ENCODE measurements around the gene RBM5.

Gene RBM5

DNA sequence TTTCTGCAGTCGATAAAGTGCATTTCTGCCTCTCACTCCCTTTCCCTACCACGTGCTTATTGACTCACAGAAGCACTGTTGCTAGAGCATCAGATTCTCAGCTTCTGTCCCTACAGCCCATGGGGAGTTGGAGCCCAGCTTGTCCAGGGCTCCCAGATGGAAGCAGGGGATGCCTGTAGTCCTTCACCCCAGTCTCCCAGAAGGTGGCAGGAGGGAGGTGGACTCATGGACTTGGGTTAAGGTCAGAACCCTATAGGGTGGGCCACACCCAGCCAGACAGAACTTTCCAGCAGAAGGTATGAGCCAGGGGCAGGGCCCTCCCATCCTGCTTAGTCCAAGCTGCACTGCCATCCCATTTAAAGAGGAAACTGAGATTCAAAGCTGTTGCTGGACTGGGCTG is 33.4 kb downstream of the RBM5 start:
- DNase-seq, result no peak

DNA sequence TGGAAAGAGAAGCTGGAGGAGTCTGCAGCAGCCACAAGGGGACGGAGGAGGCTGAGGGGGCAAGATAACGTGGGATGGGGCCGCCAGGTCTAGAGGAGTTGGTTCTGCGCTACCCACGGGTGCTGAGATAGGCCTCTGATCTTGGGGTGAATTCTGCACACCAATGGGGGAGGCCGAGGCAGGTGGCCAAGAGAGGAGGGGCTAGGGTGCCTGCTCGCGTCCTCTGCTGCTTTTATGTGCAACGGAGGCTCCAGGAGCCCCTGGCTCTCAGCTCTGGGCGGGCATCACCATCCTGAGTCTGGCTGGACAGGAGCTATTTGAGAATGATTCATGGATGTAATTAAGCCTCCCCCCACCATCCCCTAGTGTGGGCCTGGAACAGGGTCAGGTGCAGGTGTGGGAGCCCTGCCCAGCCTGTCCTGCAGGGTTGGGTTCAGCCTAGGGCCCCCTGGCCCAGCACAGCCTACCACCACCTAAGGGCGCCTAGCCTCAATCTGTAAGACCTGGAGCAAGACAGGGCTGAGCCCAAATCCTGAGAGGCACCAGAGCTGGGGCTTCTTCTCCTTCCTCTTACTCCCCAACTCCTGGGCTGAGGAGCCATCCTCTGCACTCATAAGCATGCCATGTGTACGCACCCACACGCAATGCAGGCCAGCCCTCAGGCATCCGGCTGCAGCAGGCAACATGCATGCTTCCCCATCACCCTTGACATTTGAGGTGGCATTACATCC is 34.1 kb downstream of the RBM5 start:
- no peak for DNase-seq

DNA sequence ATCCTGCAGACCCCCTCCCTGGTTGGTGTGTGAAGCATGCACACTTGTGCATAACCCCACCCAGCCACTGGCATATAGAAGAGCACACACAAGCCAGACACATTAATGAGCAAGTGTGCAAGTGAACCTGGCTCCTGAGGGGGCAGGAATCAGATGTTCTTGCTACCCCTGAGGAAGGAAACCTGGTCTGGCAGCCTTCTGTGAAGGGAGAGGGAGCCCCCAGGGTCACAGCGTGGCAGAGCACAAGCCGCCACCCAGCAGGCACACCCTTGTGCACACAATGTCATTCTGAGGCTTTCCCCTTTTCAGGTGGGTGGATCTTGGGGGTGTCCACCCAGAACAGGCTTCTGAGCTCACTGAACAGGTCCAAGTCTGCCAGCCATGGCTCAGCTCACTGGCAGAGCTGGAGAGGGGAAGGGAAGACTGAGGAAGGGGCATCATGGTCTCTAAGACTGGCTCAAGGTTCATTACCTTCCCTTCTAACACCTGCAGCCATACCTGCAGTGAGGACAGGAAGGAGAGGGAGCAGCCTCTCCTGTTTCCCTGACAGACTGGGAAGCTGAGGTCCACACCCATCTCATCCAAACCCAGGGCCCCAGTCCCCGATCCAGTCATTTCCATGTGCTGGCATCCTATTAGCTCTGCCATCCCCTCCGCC is 34.8 kb downstream of the RBM5 start:
- no peak for DNase-seq

DNA sequence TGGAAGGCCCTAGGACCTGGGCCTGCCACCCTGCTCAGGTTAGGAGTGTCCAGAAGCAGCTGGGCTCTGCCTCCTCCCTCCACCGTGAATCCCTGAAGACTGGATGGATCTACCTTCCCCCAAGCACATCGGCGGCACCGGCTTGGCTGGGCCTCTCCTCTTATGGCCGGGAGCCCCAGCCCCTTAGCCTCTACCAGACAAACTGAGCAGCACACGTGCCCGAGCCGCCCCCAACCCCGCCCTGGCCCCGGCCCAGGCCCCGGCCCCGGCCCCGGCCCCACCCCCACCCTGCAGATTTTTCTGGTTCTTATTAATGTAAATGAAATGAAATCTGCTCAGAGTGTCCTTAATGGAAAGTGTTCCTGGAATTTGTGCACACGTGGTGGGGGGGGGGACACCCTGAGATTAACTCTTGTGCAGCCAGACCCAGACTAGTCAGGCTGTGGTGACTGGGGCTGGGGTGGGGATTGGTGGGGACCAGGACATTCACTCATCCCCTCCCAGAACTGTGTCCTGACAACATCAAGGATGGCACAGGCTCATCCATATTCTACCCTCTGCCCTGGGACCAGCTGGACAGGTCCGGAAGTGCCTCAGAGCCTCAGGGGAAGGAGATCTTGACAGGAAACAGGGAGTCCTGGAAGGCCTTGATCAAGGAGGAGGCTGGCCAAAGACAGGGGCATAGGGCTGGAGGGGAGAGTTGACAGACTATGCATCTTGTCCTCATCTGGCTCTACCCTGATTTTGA is 35.5 kb downstream of the RBM5 start:
- no peak for DNase-seq

DNA sequence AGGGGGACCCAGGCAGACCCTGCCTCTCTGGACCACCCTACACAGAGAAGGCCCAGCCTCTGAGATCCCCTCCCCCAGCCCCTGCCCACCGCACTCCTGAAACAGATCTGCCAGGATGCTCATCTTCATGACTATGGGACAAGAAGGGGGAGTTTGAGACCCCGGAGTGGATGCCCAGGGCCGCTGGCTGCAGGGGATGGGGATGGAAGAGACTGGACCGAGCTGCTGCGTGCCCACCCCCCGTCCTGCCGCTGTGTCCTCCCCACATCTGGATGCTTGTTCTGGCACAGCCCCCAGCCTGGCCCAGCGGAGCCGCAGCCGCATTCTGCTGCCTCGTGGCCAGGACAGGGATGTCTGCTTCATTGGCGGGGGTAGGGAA is 36.1 kb downstream of the RBM5 start:
- no peak for DNase-seq

DNA sequence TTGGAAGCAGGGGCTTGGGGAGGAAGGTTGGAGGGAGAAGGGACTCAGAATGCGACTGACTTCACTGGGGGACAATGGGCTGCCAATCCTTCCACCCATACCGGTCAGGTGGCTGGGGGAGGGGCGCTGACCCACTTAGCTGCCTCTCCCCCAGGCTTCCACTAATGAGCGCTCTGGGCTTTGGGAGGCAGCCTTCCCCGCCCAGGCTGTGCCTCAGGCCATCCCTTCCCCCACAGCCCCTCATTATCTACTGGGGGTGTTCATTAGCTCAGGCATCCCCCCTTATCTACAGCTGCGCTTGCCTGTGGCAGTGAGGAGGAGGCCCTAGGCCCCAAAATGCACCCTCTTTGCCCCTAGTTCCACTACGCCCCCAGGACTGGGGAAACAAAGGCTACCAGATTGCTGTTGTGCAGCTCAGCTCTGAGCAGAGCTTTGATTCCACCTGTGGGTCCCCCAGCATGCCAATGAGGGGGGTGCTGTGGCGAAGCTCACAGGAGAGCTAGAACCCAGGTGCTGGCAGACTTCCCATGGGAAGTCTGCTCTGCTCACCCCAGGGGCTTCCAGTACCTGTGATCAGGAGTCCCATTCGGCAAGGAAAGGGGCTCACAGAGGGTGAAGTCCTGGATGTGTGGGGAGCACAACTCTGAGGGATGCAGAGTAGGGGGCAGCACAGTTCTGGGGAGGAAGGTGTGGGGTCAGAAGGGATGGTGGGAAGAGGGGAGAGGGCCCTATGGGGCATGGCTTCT is 37.0 kb downstream of the RBM5 start:
- DNase-seq, result no peak

DNA sequence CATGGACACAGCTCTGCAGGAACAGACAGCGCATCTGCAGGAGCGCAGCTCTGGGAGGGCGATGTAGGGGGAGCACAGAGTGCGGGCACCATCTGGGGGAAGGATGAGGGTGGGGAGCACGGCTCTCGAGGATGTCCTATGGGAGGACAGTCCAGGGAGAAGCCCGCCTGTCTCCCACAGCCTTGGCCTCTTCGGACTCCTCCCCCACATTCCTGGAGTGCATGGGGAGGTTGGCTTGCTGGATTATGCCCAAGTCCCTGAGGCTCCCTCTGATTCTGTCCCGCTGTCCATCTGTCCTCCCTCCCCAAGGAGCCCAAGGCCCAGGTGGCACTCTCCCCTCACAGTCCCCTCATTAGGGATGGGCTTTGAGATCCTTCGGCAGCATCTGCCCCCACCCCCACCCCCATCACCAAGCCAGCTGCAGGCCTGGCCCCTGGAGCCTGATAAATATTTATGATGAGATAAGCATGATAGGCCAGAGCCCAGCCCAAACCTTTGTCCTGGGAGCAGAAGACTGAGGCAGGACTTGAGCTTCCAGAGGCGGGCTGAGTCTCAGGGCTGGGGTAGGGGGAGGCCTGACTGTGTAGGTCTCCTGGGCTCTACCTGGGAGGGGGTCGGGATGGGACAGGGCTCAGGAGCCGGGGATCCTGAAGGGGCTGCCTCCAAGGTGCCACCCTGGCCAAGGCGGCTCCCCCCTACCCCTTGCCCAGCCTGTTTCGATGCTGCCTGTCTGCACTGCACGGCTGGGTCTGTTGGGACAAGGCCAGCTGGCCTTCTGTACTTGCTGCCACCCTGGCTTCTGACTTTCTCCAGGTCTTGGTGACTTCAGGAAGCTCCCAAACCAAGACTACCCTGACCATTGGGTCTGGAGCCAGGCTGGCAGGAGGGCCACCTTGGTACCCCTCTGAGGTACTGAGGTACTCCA is 37.8 kb downstream of the RBM5 start:
- no peak for DNase-seq

DNA sequence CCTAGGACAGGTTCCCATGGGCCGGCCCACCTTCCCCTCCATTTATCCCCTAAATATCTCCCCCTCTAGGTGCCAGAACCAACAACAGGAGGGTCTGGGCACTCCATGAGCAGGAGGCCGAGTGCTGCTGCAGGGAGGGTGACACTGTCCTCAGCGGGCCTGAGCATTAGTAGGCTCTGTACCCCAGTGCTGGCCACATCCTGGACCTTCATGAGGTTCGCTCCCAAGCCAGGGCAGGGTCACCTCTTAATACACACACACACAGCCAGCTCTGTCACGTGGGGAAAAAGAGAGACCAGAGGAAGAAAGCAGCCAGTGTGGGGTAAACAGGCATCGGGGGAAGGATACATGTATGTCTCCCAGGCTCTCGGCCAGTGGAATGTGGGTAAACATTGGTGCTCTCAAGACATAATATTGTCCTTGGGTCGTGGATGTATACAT is 38.6 kb downstream of the RBM5 start:
- no peak for DNase-seq

DNA sequence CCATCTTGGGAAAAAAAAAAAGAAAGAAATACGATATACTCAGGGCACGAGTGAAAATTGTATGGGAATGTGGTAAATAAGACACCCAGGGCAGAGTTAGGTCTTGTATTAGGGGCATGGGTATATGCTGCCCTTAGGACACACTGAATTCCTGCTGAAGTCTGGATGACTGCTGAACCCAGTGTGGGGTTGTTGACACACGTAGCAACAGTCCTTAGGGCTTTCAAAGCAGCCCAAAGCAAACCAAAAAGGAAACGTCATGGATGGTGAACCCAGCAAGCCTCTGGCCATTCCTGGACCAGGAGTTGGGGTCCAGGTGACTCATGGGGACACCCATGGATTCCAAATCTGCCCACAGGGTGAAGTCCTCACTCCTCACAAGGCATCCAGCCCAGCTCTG is 39.3 kb downstream of the RBM5 start:
- no peak for DNase-seq

DNA sequence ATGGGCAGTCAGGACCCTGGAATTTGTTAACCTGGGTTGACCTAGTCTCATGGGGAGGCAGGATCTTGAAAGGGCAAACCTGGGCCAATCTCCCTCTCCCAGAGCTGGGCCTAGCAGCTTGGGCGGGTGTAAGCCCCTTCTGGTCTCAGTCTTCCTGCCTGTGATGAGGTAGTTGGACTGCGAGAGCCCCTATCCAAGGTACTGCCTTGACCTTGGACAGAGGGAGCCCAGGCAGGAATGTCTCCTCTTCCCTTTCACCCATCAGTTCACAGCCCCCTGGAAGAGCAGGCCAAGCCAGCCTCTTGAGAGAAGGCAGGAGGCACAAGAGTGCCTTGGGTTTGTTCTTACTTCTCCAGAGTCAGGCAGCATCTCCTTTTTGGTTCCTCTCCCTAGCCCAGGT is 41.7 kb downstream of the RBM5 start:
- no peak for DNase-seq

DNA sequence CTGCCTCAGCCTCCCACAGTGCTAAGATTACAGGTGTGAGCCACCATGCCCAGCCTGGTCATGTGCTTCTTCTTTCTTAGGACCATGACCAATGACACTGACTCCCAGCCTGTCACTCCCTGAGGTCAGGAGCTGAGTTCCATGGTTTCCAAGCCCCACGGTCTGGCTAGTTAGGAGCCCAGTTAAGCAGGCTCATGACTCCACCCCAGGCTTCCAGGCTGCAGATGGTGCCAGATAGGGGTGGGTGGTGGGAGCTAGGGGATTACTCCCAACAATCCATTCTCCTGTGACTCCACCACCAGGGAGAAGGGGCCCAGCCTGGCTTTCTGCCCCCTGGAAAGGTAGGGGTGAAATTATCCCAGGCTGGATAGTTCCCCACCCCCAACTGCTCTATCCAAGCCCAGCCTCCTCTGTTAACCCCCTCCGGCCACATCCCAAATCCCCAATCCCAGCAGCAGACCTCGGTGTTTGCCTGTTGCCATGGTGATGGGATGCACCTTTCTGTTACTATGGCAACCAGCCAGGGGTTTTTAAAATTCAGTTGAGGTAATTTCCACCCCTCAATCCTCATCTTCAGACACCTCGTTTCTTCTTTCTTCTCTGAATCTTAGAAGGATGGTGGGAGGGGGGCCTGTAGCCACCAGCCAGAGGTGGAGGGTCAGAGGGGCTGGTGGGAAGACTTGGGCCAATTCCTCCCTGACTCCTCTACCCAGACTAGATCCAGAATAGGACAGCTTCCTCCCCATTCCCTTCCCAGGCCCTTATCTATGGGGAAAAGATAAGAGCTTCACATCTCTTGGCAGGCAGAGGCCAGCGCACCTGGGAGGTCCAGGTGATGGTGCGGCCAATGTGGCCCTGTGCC is 43.9 kb downstream of the RBM5 start:
- no peak for DNase-seq

DNA sequence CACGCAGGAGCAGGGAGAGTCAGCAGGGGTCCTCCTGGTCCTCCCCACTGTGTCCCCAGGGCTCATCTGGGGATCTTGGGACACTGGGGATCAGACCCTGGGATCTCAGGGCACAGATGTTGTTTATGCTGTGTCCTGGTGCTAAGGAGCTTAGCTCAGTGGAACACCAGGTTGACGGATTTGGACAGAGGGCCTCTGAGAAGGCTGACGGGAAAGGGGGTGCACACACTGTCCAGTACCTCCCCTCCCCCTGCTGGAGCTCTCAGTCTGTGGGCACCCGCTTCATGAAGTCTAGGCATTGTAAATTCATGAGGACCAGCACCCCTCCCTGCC is 44.5 kb downstream of the RBM5 start:
- DNase-seq, result no peak

DNA sequence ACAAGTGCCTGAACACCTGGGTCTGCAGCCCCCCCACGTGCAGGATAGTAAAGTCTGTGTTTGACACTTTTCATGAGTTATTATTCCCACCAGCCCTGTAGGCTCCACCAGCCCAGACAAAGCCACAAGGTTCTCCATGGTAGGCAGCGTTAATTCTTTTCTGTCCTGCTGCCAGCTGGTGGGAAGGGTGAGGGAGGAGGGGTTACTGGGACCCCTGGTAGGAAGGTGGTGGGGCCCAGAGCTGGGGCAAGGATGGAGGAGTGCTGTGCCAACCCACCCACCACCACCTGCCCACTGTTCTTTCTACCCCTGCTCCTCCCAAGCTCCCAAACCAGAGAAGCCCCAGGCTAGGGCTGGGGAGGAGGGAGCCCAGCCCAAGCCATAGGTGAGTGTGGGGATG is 45.6 kb downstream of the RBM5 start:
- DNase-seq, result no peak

DNA sequence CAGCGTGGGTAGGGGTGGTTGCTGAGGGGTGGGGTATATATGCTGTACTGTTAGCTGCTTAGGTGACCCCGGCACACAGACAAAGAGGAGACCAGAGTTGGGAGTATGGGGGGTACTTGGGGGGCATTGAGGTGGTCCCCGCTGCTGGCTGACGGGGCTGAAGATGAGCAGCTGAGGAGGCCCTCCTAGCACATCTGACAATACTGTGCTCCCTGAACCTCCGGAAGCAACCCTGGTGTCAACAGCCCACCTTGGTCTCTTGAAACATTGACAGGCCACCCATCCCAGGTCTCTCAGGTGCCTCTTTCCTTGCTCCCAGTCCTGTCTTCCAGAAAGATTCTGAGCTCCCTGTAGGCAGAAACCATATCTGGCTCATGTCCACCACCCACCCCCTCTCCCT is 47.2 kb downstream of the RBM5 start:
- no peak for DNase-seq

DNA sequence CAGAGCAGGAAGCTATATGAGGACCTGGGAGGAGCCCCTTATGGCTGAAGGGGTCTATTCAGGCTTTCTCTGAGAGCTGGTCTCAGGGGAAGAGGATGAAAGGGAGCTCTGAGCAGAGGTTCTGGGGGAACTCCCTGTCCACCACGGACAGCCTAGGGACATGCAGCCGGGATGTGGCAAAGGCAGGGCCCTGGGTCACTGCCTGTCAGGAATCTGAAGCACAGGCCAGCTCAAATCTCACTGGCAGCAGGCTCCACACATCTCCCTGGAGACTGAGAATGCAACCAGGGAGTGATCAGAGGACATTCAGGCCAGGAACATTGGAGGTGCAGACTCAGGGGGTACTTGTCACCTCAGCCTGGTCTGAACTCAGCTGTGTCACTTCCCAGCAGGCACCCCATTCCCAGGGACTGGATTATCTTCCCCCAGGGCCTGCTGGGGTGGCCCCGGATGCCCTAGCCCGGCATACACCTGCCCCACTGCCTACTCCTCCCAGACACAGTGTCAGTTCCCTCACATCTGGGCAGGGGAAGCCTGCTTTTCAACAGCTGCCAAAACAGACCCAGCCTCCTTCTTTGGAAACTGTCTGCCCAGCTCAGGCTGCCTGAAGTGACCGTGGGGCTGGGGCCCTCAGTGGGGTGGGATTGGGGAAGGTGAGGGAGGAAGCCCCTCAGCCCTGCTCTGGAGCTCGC is 48.1 kb downstream of the RBM5 start:
- no peak for DNase-seq

DNA sequence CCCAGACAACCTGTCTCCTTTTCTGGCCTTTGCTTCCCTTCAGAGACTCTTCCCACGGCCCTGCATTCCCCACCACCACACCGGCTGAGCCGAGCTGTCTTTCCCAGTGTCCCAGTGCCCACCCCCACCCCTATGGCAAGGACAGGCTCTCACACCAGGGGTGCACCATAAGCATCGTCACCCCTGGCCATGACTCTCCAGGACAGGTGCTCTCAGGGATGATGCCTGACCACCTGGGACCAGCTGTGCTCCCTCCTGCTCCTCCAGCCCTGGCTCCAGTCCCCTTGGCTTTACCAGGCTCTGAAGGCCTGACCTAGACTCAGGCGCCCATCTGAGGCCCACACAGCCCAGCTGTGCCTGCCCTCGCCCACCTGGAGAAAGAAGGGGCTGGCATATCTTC is 48.8 kb downstream of the RBM5 start:
- DNase-seq, result no peak

DNA sequence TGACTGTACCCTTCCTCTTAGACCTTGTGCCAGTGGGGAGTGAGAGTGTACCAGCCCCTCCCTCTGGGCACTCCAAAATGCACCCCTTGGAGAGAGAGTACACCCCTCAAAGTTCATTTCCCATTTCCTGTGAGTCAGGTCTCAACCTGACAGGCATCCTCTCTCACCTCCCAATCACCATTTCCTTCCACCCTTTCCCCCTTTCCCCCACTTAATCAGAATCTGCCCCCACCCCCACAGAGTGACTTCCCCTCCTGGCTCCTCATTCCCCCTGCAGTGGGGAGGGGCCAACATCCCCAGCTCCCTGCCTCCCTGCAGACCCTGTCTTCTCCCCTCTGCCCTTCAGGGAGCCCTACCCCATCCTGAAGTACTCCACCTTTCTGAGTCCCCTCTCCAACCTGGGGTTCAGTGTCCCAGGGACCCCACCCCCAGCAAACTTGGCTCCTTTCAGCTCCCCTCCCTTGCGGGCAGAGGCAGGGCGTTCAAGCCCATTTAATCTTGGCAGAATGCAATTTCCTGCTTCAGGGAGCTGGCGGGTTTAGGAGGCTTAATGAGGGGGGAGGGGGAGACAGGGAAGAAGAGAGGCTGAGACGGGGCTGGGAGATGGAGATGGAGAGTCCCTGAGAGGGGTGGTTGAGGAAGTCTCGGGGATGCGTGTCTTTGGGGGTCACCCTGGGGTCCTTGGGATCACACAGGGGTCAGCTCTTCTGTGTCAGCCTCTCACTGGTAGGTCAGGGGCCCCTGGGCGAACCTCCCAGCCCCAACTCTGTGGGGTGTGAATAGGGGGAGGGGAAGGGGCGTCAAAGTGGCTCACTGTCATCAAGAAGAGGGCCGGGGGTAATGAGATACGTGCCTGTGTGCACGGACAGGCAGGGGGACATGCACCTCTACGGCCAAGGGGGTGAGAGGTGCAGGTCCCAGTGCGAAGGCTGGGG is 49.8 kb downstream of the RBM5 start:
- DNase-seq, result no peak

DNA sequence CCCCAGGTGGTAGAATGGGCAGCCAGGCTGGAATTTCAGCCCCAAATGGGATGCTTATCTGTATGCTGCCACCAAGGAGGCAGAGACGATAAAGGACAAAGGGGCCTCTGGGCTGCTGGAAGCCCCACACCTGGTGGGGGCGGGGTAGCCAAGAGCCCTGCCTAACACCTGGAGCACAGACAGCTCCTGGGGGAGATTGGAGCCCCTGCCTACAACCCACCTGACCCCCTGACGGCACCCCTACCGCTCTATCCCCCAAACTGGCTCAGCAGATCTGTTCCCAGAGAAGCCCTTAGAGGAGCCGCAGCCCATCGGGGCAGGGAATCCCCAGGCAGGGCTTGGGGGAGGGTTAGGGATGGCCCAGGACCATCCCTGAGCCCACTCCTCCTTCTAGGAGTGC is 50.6 kb downstream of the RBM5 start:
- no peak for DNase-seq

DNA sequence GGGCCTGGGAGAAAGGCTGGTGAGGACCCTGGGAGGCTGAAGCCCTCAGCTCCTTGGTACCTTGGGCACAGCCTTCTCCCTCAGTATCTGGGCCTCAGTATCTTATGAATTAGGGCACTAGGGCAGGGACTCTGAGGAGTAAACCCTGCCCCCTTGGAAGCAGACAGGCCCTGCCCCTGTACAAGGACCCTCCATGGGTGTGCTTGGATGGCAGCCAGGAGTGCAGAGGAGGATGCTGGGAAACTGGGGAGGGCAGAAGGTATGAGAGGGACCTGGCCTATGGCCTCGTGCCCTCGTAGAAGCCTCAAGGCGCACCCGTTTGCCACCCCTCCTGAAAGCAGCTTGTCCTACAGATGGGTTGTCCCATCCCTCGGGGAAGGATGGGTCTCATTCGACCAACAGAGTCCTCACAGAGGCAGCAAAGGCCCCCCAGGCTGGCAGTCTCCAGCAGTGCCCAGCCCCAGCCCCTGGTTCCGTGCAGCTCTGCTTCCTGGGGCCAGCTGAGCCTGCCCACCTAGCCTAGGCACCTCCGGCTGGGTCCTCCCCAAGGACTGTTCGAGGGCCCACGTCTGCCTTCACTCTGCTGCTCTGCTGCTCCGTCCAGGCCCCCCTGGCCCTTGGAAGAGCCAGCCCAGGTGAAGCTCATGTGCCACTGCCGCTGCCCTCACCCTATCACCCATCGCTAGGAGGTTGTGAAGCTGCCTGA is 51.2 kb downstream of the RBM5 start:
- DNase-seq, result no peak

Measured in DMS153 (cell line).